Smooth muscle cell (in vitro differentiated cells): ENCODE measurements around the gene SNAPC2. TPM values are rescaled to one million over a fixed set of nuclear protein-coding genes. Genes with fewer than 3 reads are reported as not detected.

Source experiments
- DNase-seq: peaks from one replicate; lab custom pipeline; 2025; ENCODE audit not compliant: unreplicated experiment; lab: John Stamatoyannopoulos, UW
- H2AFZ ChIP-seq: fragments of 200-600 bp; sonication (generic); 2 replicates; pipeline ENCODE4 v1.6.0; 2016; ENCODE audit warnings: antibody characterized with exemption, low read depth, mild to moderate bottlenecking
- H3F3A ChIP-seq: fragments of 200-600 bp; sonication (generic); 2 replicates; pipeline ENCODE4 v1.6.0; 2017; ENCODE audit warnings: antibody characterized with exemption, low read depth
- H3K27ac ChIP-seq: fragments of 200-600 bp; sonication (generic); 2 replicates; pipeline ENCODE4 v1.5.1; 2016; ENCODE audit warnings: low read depth, mild to moderate bottlenecking
- H3K27me3 ChIP-seq: fragments of 200-600 bp; sonication (generic); 2 replicates; pipeline ENCODE4 v1.6.1; 2016; ENCODE audit warnings: low read depth, mild to moderate bottlenecking
- H3K36me3 ChIP-seq: fragments of 200-600 bp; sonication (generic); 2 replicates; pipeline ENCODE4 v1.5.1; 2016; ENCODE audit warnings: low read depth
- H3K4me1 ChIP-seq: fragments of 200-600 bp; sonication (generic); 2 replicates; pipeline ENCODE4 v1.5.1; 2016; ENCODE audit warnings: low read depth
- H3K4me2 ChIP-seq: fragments of 200-600 bp; sonication (generic); 2 replicates; pipeline ENCODE4 v1.6.0; 2016; ENCODE audit warnings: mild to moderate bottlenecking
- H3K4me3 ChIP-seq: fragments of 200-600 bp; sonication (generic); 2 replicates; pipeline ENCODE4 v1.5.1; 2016; ENCODE audit warnings: mild to moderate bottlenecking
- H3K79me2 ChIP-seq: fragments of 200-600 bp; sonication (generic); 2 replicates; pipeline ENCODE4 v1.6.0; 2016; ENCODE audit warnings: low read depth, mild to moderate bottlenecking
- H3K9ac ChIP-seq: fragments of 200-600 bp; sonication (generic); 2 replicates; pipeline ENCODE4 v1.6.0; 2016; ENCODE audit warnings: low read depth
- H3K9me3 ChIP-seq: fragments of 200-600 bp; sonication (generic); replicated peaks from 2 replicates; pipeline ENCODE4 v1.5.1; 2016; ENCODE audit warnings: low read depth
- H4K20me1 ChIP-seq: fragments of 200-600 bp; sonication (generic); 2 replicates; pipeline ENCODE4 v1.6.0; 2016; ENCODE audit warnings: low read depth
- WGBS: methylation state at CpG from one replicate; pipeline ENCODE4 v1.1.7; 2016; ENCODE audit warnings: low lambda C conversion rate; 5-methylcytosine and 5-hydroxymethylcytosine counted together
- polyA plus RNA-seq: library from polyadenylated mRNA; unstranded; fragments of >200 nt; fragmentation: Nextera tagmentation; extraction: Ambion mirVana; gene quantifications from 2 replicates; pipeline ENCODE4 v1.2.1, GENCODE V29; 2016
- total RNA-seq: library from RNA; depleted of rRNA; stranded (reverse); fragments of >200 nt; gene quantifications from 2 replicates; pipeline ENCODE4 v1.2.3, GENCODE V29; 2014
- TF ChIP-seq, protein P1 (sequence below): fragments of 200-600 bp; sonication (generic); IDR thresholded peaks from 2 replicates; pipeline ENCODE4 v1.5.1; 2017; ENCODE audit warnings: borderline replicate concordance, mild to moderate bottlenecking, antibody characterized with exemption; ENCODE audit not compliant: insufficient read depth, poor library complexity, severe bottlenecking

The SNAPC2 gene
- total and polyA plus RNA-seq, 2 experiments from 2014 or later, result 18.2 to 35.0 TPM

DNA sequence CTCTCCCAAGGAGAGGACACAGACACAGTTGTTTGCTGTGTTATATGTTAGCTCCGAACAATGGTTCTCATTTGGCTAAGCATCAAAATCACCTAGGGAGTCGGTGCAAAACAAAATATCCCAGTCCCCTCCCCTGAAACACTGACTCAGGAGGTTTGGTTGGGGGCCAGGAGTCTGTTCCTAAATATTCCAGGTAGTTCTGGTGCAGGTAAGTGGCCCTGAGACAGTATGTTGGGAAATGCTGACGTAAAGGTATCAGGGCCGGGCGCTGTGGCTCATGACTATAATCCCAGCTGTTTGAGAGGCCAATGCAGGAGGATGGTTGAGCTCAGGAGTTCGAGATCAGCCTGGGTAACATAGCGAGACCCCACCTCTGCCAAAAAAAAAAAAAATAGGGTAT, 18.8 kb upstream of the SNAPC2 start:
- H3K4me1 ChIP-seq, result peaks cover 14% of the 10 kb centered on the region
- TF ChIP-seq, protein P1, sequence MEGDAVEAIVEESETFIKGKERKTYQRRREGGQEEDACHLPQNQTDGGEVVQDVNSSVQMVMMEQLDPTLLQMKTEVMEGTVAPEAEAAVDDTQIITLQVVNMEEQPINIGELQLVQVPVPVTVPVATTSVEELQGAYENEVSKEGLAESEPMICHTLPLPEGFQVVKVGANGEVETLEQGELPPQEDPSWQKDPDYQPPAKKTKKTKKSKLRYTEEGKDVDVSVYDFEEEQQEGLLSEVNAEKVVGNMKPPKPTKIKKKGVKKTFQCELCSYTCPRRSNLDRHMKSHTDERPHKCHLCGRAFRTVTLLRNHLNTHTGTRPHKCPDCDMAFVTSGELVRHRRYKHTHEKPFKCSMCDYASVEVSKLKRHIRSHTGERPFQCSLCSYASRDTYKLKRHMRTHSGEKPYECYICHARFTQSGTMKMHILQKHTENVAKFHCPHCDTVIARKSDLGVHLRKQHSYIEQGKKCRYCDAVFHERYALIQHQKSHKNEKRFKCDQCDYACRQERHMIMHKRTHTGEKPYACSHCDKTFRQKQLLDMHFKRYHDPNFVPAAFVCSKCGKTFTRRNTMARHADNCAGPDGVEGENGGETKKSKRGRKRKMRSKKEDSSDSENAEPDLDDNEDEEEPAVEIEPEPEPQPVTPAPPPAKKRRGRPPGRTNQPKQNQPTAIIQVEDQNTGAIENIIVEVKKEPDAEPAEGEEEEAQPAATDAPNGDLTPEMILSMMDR, result no peak
- H3K27ac ChIP-seq, result no peak overlapping the region
- no peak overlapping the region for H2AFZ ChIP-seq
- no peaks in the 10 kb centered on the region for H3K36me3 ChIP-seq
- H3K79me2 ChIP-seq, result peaks cover 30% of the 10 kb centered on the region
- no peak overlapping the region for H3K4me3 ChIP-seq
- H3F3A ChIP-seq, result no peaks in the 10 kb centered on the region
- H3K27me3 ChIP-seq, result no peaks in the 10 kb centered on the region
- no peak for DNase-seq
- H4K20me1 ChIP-seq, result peaks cover 23% of the 10 kb centered on the region
- no peak overlapping the region for H3K4me2 ChIP-seq
- over 99% methylated on average over 7 of the region's 7 CpGs for WGBS
- H3K9ac ChIP-seq, result no peak overlapping the region
- no peaks in the 10 kb centered on the region for H3K9me3 ChIP-seq

DNA sequence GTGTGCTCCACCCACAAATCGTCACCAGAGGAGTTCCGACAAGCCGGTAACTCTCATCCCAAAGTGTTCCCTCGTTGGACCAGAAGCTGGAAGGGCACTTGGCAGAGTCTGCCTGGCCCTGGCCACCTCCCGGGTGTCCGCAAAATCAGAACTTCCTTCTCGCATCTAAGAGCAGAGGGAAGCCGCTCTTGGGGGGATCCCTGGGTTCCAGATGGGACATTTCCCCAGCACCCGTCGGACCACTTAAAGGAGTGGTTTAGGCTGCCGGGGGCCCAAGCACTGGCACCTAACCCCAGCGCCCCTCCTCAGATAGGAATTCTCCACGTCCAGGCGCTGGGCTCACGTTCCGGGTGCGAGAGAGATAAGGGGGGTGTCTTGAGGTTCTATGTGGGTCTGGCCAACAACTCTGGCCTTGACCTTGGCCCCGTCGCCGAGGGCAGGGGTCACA, 17.3 kb upstream of the SNAPC2 start:
- no peak for DNase-seq
- WGBS, result 42% methylated on average over 20 of the region's 20 CpGs
- no peaks in the 10 kb centered on the region for H3K9me3 ChIP-seq

DNA sequence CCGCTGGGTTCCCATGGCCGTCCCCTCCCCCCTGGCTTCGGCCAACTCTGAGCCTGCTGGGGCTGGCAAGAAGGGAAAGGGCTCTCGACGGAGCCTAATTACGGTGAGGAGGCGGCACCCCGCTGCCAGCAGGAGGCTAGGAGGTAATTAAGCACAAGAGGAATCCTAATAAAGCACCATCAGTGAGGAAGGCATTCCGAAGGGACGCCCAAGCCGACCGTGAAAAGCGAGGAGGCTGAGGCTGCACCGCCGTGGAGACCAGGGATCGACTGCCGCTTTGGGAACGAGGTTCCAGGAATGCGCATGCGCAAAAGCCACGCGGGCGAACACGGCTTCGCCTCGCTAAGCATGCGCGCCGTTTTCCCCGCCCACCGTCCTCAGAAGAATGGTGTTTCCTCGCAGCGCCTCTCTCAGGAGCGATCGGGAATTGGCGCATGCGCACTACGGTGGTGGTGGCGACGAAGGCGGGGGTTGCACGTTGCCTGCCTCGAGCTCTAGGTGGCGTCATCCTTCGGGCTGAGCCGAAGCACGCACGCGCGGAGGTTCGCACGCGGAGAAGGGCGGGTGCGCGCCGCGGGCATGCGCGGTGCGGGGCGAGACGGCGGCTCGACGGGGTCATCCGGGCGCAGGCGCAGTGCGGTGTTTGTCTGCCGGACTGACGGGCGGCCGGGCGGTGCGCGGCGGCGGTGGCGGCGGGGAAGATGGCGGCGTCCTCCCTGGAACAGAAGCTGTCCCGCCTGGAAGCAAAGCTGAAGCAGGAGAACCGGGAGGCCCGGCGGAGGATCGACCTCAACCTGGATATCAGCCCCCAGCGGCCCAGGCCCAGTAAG, 16.7 kb upstream of the SNAPC2 start, which contains the start of gene MAP2K7:
Gene MAP2K7, plus strand, starts transcription at position 634 of the 830 bp plus-strand sequence. Its CDS starts 68 bp downstream, at position 702.
- Histone ChIP-seq H3K27ac (peak within 1 kb of the TSS; percentile 66), H3F3A (no peaks in the 10 kb centered on the region), H3K4me1 (peaks cover 14% of the 10 kb centered on the region), H3K27me3 (no peaks in the 10 kb centered on the region), H3K9me3 (no peaks in the 10 kb centered on the region), H3K36me3 (no peaks in the 10 kb centered on the region), H4K20me1 (peaks cover 44% of the 10 kb centered on the region), H2AFZ (peak within 1 kb of the TSS; percentile 24), H3K4me2 (peak within 1 kb of the TSS; percentile 99), H3K79me2 (peaks cover 43% of the 10 kb centered on the region), H3K4me3 (peak within 1 kb of the TSS; percentile 86), H3K9ac (peak within 1 kb of the TSS; percentile 90)
- WGBS, result under 1% methylated on average over 67 of the region's 89 CpGs
- peak; percentile 100 for DNase-seq
- TF ChIP-seq, protein P1, result peak; percentile 17

More for the DNA sequence above, 17.3 kb upstream of the SNAPC2 start:
- H3K9ac ChIP-seq, result peak overlapping the region; percentile 66
- peak overlapping the region; percentile 24 for H2AFZ ChIP-seq
- H3K4me3 ChIP-seq, result peak overlapping the region; percentile 51
- TF ChIP-seq, protein P1, result no peak
- peaks cover 38% of the 10 kb centered on the region for H4K20me1 ChIP-seq
- H3K4me2 ChIP-seq, result peak overlapping the region; percentile 89
- H3K36me3 ChIP-seq, result no peaks in the 10 kb centered on the region
- H3F3A ChIP-seq, result no peaks in the 10 kb centered on the region
- peaks cover 14% of the 10 kb centered on the region for H3K4me1 ChIP-seq
- H3K79me2 ChIP-seq, result peaks cover 43% of the 10 kb centered on the region
- peak overlapping the region; percentile 66 for H3K27ac ChIP-seq
- no peaks in the 10 kb centered on the region for H3K27me3 ChIP-seq
